KMS-11 (cell line): ENCODE data around the gene ATP6V0E2.

Experiments
- H2AFZ ChIP-seq: fragments of 200-600 bp; sonication (generic); 2 replicates; pipeline ENCODE4 v1.6.1; 2016; ENCODE audit warnings: antibody characterized with exemption, mixed run types, low read depth
- H3K27ac ChIP-seq: fragments of 200-600 bp; sonication (generic); 2 replicates; pipeline ENCODE4 v1.6.1; 2016; ENCODE audit warnings: mild to moderate bottlenecking, mixed run types
- H3K27me3 ChIP-seq: fragments of 200-600 bp; sonication (generic); 2 replicates; pipeline ENCODE4 v1.6.1; 2017; ENCODE audit warnings: mild to moderate bottlenecking, low read depth, mixed run types, moderate library complexity; ENCODE audit not compliant: insufficient read depth
- H3K36me3 ChIP-seq: fragments of 200-600 bp; sonication (generic); 2 replicates; pipeline ENCODE4 v1.6.1; 2017; ENCODE audit warnings: mild to moderate bottlenecking, mixed run types; ENCODE audit not compliant: insufficient read depth
- H3K4me1 ChIP-seq: fragments of 200-600 bp; sonication (generic); 2 replicates; pipeline ENCODE4 v1.6.1; 2016; ENCODE audit warnings: mild to moderate bottlenecking, low read depth, mixed run types; ENCODE audit not compliant: poor library complexity, severe bottlenecking
- H3K4me2 ChIP-seq: fragments of 200-600 bp; sonication (generic); 2 replicates; pipeline ENCODE4 v1.7.0; 2016; ENCODE audit warnings: mild to moderate bottlenecking, mixed run types
- H3K4me3 ChIP-seq: fragments of 200-600 bp; sonication (generic); IDR thresholded peaks from 2 replicates; pipeline ENCODE4 v1.6.1; 2017; ENCODE audit warnings: low read depth, low read length, mixed read lengths; ENCODE audit not compliant: insufficient read depth
- H3K79me2 ChIP-seq: fragments of 200-600 bp; sonication (generic); 2 replicates; pipeline ENCODE4 v1.6.1; 2016; ENCODE audit warnings: low read depth, mixed run types; ENCODE audit not compliant: insufficient read depth
- H3K9ac ChIP-seq: fragments of 200-600 bp; sonication (generic); 2 replicates; pipeline ENCODE4 v1.6.1; 2016; ENCODE audit warnings: mild to moderate bottlenecking, mixed run types
- H4K20me1 ChIP-seq: fragments of 200-600 bp; sonication (generic); 2 replicates; pipeline ENCODE4 v1.6.1; 2016; ENCODE audit warnings: mild to moderate bottlenecking, mixed run types; ENCODE audit not compliant: insufficient read depth
- CTCF ChIP-seq: fragments of 200-600 bp; sonication (generic); conservative IDR thresholded peaks from 2 replicates; pipeline ENCODE4 v1.6.1; 2017; ENCODE audit warnings: low read depth, mild to moderate bottlenecking, antibody characterized with exemption, low read length, moderate library complexity, mixed read lengths

Gene ATP6V0E2

GRCh38 chr7:149859876-149860275 lies 13.9 kb upstream of the ATP6V0E2 start:
- Histone ChIP-seq H3K9ac (no peak overlapping the region), H3K36me3 (no peaks in the 10 kb centered on the region), H2AFZ (no peak overlapping the region), H4K20me1 (no peaks in the 10 kb centered on the region), H3K4me1 (peaks cover 8% of the 10 kb centered on the region), H3K27ac (no peak overlapping the region), H3K4me2 (no peak overlapping the region), H3K27me3 (no peaks in the 10 kb centered on the region), H3K4me3 (no peak overlapping the region), H3K79me2 (no peaks in the 10 kb centered on the region)
- no peak for TF ChIP-seq CTCF

GRCh38 chr7:149860821-149861727 lies 12.7 kb upstream of the ATP6V0E2 start:
- H3K27ac ChIP-seq = no peak overlapping the region
- TF ChIP-seq CTCF = peak; percentile 22; the same call in 1 of the 2 replicates
- H4K20me1 ChIP-seq = no peaks in the 10 kb centered on the region
- no peaks in the 10 kb centered on the region for H3K4me1 ChIP-seq
- no peaks in the 10 kb centered on the region for H3K79me2 ChIP-seq
- H3K9ac ChIP-seq = no peak overlapping the region
- no peak overlapping the region for H3K4me2 ChIP-seq
- no peaks in the 10 kb centered on the region for H3K27me3 ChIP-seq
- H3K36me3 ChIP-seq = no peaks in the 10 kb centered on the region
- no peak overlapping the region for H3K4me3 ChIP-seq
- H2AFZ ChIP-seq = no peak overlapping the region

GRCh38 chr7:149861728-149862045 lies 12.1 kb upstream of the ATP6V0E2 start:
- Histone ChIP-seq H3K9ac (no peak overlapping the region), H3K27ac (no peak overlapping the region), H3K36me3 (no peaks in the 10 kb centered on the region), H3K79me2 (no peaks in the 10 kb centered on the region), H3K4me2 (no peak overlapping the region), H3K4me1 (no peaks in the 10 kb centered on the region), H3K27me3 (no peaks in the 10 kb centered on the region), H4K20me1 (no peaks in the 10 kb centered on the region), H3K4me3 (no peak overlapping the region), H2AFZ (no peak overlapping the region)
- TF ChIP-seq CTCF = no peak

- no peaks in the 10 kb centered on the region for H3K27me3 ChIP-seq
- no peak overlapping the region for H2AFZ ChIP-seq
- no peaks in the 10 kb centered on the region for H4K20me1 ChIP-seq
- H3K36me3 ChIP-seq = no peaks in the 10 kb centered on the region
- H3K79me2 ChIP-seq = no peaks in the 10 kb centered on the region
- no peak for TF ChIP-seq CTCF
- H3K4me1 ChIP-seq = no peaks in the 10 kb centered on the region
- H3K27ac ChIP-seq = no peak overlapping the region
- H3K9ac ChIP-seq = no peak overlapping the region
- no peak overlapping the region for H3K4me2 ChIP-seq
- H3K4me3 ChIP-seq = no peak overlapping the region
These were observed 11.6 kb upstream of the ATP6V0E2 start for GRCh38 chr7:149862156-149862555.
